ENCODE measurements around the gene UNC13A. TPM values are rescaled to one million over a fixed set of nuclear protein-coding genes. Genes with fewer than 3 reads are reported as not detected.

The UNC13A gene
- total and polyA plus RNA-seq, 11 donors = 0.02 to 1.1 (median 0.09) TPM; not detected in 1

DNA sequence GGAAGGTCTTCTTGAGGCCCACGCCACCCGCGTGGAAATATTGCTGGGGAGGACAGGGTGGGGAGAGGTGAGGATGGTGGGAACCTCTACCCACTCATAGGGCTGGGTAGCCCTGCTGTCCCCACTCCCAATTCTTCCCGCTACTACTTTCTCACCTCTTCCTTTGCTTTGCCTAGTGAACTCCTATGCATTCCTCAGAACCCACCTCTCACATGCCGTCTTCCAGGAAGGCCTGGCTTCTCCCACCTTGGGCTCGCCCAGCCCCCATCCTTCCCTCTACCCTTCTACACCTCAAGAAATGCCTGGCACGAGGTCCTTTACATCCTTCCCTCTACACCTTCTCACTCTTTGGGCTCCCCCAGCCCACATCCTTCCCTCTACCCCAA, 70.4 kb downstream of the UNC13A start:
- TF ChIP-seq, protein P1, sequence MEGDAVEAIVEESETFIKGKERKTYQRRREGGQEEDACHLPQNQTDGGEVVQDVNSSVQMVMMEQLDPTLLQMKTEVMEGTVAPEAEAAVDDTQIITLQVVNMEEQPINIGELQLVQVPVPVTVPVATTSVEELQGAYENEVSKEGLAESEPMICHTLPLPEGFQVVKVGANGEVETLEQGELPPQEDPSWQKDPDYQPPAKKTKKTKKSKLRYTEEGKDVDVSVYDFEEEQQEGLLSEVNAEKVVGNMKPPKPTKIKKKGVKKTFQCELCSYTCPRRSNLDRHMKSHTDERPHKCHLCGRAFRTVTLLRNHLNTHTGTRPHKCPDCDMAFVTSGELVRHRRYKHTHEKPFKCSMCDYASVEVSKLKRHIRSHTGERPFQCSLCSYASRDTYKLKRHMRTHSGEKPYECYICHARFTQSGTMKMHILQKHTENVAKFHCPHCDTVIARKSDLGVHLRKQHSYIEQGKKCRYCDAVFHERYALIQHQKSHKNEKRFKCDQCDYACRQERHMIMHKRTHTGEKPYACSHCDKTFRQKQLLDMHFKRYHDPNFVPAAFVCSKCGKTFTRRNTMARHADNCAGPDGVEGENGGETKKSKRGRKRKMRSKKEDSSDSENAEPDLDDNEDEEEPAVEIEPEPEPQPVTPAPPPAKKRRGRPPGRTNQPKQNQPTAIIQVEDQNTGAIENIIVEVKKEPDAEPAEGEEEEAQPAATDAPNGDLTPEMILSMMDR (IDR thresholded peaks at IDR 0.05) = no peak
- no peak for TF ChIP-seq POLR2A (IDR thresholded peaks at IDR 0.05)
- Histone ChIP-seq H3K9me3 (peaks cover 0 to 15% (median 5%) of the 10 kb centered on the region in 12 donors), H3K27me3 (peaks cover 0 to 37% (median 9%) of the 10 kb centered on the region in 9 donors), H3K4me3 (no peak overlapping the region), H3K4me1 (peaks cover 0 to 10% (median 0%) of the 10 kb centered on the region in 12 donors), H3K27ac (no peak overlapping the region), H3K36me3 (no peaks in the 10 kb centered on the region)
- WGBS, 4 donors = 90 to 92% (median 91%) methylated on average over 7 of the region's 7 CpGs
- ATAC-seq = no peak
- intact Hi-C loops (cut with DNase I) = loop anchor here in 1 of 10 donors (10.0 kb wide), 1 partner anchor 157 kb away; no protein-coding TSS in a partner anchor
- no peak for DNase-seq

DNA sequence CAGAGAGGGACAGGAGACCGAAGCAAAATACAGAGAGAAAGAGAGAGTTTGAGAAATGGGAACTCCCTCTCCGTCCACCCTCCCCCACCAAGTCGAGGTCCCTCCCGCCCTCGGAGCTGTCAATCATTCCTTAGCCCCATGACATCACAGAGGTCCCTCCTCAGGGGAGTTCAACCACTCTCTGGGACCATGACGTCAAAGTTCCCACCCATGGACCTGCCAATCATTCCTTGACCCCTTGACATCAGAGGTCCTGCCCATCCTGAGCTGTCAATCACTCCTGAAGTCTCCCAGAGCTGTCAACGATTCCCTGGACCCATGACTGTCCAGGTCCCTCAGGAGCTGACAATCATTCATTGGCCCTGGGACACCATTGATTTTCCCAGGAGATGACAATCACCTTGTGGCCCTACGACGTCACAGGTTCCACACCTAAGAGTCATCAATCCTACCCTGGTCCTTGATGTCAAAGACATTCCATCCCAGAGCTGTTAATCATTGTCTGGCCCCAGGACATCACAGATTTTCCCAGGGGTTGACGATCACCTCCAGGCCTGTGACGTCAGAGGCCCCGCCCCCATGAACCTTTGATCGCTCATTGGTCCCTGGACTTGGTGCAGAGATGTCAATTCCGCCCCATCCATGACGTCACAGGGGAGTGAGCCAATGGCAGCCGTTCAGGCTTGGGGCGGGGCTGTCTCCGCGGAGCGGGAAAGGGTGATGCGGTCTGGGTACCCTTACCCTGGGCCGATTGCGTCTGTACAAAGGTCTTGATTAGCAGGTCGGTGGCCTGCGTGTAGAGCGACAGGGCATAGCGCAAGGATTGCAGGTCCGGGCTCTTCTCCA, 71.0 kb downstream of the UNC13A start:
- Histone ChIP-seq H3K9me3 (peaks cover 0 to 13% (median 4%) of the 10 kb centered on the region in 12 donors), H3K4me1 (peaks cover 0 to 10% (median 0%) of the 10 kb centered on the region in 12 donors), H3K4me3 (peak overlapping the region in 3 of 12 donors; percentile 5 to 36 (median 23)), H3K36me3 (no peaks in the 10 kb centered on the region), H3K27me3 (peaks cover 0 to 37% (median 9%) of the 10 kb centered on the region in 9 donors), H3K27ac (no peak overlapping the region)
- DNase-seq (no peak), ATAC-seq (no peak)
- no peak for TF ChIP-seq POLR2A (IDR thresholded peaks at IDR 0.05)
- TF ChIP-seq, protein P1 (IDR thresholded peaks at IDR 0.05) = no peak
- WGBS, 4 donors = 65 to 75% (median 68%) methylated on average over 26 to 28 of the region's 28 CpGs
- intact Hi-C loops (cut with DNase I) = loop anchor here in 1 of 10 donors (10.0 kb wide), 1 partner anchor 158 kb away; no protein-coding TSS in a partner anchor

DNA sequence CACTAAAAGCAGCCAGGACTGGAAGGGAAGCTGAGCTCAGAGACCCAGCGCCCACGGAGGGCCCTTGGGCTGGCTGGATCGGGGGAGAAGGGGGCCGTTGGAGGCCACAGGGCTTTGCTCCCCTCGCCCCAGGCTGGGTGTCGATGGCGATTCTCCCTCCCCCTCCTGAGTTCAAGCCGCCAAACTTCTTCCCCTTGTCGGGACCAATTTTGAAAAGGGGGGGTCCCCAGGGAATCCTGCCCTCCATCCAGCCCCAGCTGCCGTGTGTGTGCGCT, 71.5 kb downstream of the UNC13A start:
- DNase-seq (no peak), ATAC-seq (no peak)
- Histone ChIP-seq H3K36me3 (no peaks in the 10 kb centered on the region), H3K27me3 (peaks cover 0 to 37% (median 9%) of the 10 kb centered on the region in 9 donors), H3K4me1 (peaks cover 0 to 10% (median 0%) of the 10 kb centered on the region in 12 donors), H3K4me3 (peak overlapping the region in 4 of 12 donors; percentile 5 to 36 (median 14)), H3K9me3 (peaks cover 0 to 7% (median 2%) of the 10 kb centered on the region in 12 donors), H3K27ac (no peak overlapping the region)
- intact Hi-C loops (cut with DNase I) = loop anchor here in 1 of 10 donors (10.0 kb wide), 1 partner anchor 158 kb away; no protein-coding TSS in a partner anchor
- WGBS, 4 donors = 9 to 24% (median 15%) methylated on average over 11 of the region's 11 CpGs
- TF ChIP-seq POLR2A (IDR thresholded peaks at IDR 0.05) = no peak
- TF ChIP-seq, protein P1 (IDR thresholded peaks at IDR 0.05) = no peak

Data from heart left ventricle (tissue), 16 donors.